Chondrocyte (in vitro differentiated cells): ENCODE data around the gene KDM4E. TPM values are rescaled to one million over a fixed set of nuclear protein-coding genes. Genes with fewer than 3 reads are reported as not detected.
A peak's percentile ranks its signal among the peaks of the same experiment; 100 is the strongest.
"Not testable (repeated sequence)": the region's sequence is repeated elsewhere in the genome, so short reads cannot be mapped to it uniquely, and the experiment has no call there.

Experiments used
- DNase-seq: peaks from one replicate; pipeline ENCODE4 v3.0.0; 2021; ENCODE audit warnings: mixed read lengths, low spot score
- H3K27ac Mint-ChIP-seq: one replicate; pipeline ENCODE4 v1.8.0; 2021; ENCODE audit warnings: mild to moderate bottlenecking, moderate library complexity, mixed read lengths; ENCODE audit not compliant: unreplicated experiment
- H3K27me3 Mint-ChIP-seq: 2 replicates; pipeline ENCODE4 v1.8.0; 2021; ENCODE audit warnings: low read depth, mixed read lengths
- H3K36me3 Mint-ChIP-seq: 2 replicates; pipeline ENCODE4 v1.8.0; 2021; ENCODE audit warnings: low read depth, mixed read lengths
- H3K4me1 Mint-ChIP-seq: 2 replicates; pipeline ENCODE4 v1.8.0; 2021; ENCODE audit warnings: low read depth, mild to moderate bottlenecking, mixed read lengths
- H3K4me3 Mint-ChIP-seq: one replicate; pipeline ENCODE4 v1.8.0; 2021; ENCODE audit warnings: mild to moderate bottlenecking, moderate library complexity, mixed read lengths; ENCODE audit not compliant: unreplicated experiment
- H3K9me3 Mint-ChIP-seq: 2 replicates; pipeline ENCODE4 v1.8.0; 2021; ENCODE audit warnings: low read depth, mixed read lengths
- total RNA-seq: library from RNA; stranded (reverse); gene quantifications from 3 replicates; pipeline ENCODE4 v1.2.1, GENCODE V29; 2021
- TF ChIP-seq, protein P1 (sequence below): fragments of 200-600 bp; sonication (generic); IDR thresholded peaks from 2 replicates; pipeline ENCODE4 v1.5.0; 2021; ENCODE audit warnings: antibody characterized with exemption, mild to moderate bottlenecking, moderate library complexity

The KDM4E gene
- total RNA-seq, 1 donor from 2014 or later, result not detected

DNA sequence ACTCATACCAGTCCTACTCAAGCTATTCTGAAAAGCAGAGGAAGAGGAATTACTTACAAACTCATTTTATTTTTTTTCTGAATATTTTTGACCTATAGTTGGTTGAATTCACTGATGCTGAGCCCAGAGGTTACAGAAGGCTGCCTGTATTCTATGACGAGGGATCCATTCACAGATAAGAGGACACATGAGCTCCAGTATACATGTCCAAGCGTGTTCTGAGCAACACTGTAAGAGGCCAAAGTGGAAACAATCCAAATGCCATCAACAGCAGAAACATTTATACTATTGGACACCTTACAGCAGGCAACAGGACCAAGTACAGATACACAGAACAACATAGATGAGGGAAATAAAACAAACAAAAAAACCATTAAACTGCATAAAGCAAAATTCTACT is 10.3 kb downstream of the KDM4E start:
- Mint-ChIP-seq H3K4me1 (no peaks in the 10 kb centered on the region), H3K27ac (no peak overlapping the region), H3K36me3 (no peaks in the 10 kb centered on the region), H3K27me3 (no peaks in the 10 kb centered on the region), H3K9me3 (peaks cover under 1% of the 10 kb centered on the region), H3K4me3 (no peak overlapping the region)
- TF ChIP-seq, protein P1, sequence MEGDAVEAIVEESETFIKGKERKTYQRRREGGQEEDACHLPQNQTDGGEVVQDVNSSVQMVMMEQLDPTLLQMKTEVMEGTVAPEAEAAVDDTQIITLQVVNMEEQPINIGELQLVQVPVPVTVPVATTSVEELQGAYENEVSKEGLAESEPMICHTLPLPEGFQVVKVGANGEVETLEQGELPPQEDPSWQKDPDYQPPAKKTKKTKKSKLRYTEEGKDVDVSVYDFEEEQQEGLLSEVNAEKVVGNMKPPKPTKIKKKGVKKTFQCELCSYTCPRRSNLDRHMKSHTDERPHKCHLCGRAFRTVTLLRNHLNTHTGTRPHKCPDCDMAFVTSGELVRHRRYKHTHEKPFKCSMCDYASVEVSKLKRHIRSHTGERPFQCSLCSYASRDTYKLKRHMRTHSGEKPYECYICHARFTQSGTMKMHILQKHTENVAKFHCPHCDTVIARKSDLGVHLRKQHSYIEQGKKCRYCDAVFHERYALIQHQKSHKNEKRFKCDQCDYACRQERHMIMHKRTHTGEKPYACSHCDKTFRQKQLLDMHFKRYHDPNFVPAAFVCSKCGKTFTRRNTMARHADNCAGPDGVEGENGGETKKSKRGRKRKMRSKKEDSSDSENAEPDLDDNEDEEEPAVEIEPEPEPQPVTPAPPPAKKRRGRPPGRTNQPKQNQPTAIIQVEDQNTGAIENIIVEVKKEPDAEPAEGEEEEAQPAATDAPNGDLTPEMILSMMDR, result no peak
- no peak for DNase-seq

GRCh38 chr11:95037356-95038035 is 12.4 kb downstream of the KDM4E start:
- DNase-seq, H3K4me3 Mint-ChIP-seq, H3K36me3 Mint-ChIP-seq, H3K9me3 Mint-ChIP-seq, H3K27me3 Mint-ChIP-seq, H3K4me1 Mint-ChIP-seq, H3K27ac Mint-ChIP-seq: not testable (repeated sequence)

DNA sequence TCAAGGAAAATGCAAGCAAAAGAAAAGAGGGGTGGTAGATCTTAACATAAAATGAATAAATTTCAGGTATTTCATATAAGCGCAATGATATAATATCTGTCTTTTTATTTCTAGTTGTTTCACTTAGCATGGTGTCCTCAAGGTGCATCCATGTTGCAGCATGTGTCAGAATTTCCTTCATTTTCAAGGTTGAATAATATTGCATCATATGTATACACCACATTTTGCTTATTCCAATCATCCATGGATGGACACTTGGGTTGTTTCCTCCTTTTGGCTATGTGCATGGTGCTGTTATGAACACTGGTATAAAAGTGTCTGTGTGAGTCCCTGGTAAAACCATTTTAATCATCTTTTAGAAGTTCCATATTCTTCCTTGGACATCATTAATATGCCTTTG is 17.2 kb downstream of the KDM4E start:
- H3K9me3 Mint-ChIP-seq, result no peaks in the 10 kb centered on the region
- H3K4me3 Mint-ChIP-seq, result no peak overlapping the region
- H3K36me3 Mint-ChIP-seq, result no peaks in the 10 kb centered on the region
- H3K27me3 Mint-ChIP-seq, result peaks cover 20% of the 10 kb centered on the region
- no peak for DNase-seq
- TF ChIP-seq, protein P1, result no peak
- no peaks in the 10 kb centered on the region for H3K4me1 Mint-ChIP-seq
- no peak overlapping the region for H3K27ac Mint-ChIP-seq

GRCh38 chr11:95042906-95043305 is 17.8 kb downstream of the KDM4E start:
- Mint-ChIP-seq H3K36me3 (no peaks in the 10 kb centered on the region), H3K4me3 (no peak overlapping the region), H3K27ac (no peak overlapping the region), H3K27me3 (peaks cover 20% of the 10 kb centered on the region), H3K9me3 (no peaks in the 10 kb centered on the region), H3K4me1 (no peaks in the 10 kb centered on the region)
- DNase-seq, result no peak
- TF ChIP-seq, protein P1, result no peak

- no peak for DNase-seq
- TF ChIP-seq, protein P1, result no peak
- Mint-ChIP-seq H3K4me3 (no peak overlapping the region), H3K27me3 (peaks cover 20% of the 10 kb centered on the region), H3K4me1 (no peaks in the 10 kb centered on the region), H3K9me3 (no peaks in the 10 kb centered on the region), H3K36me3 (no peaks in the 10 kb centered on the region), H3K27ac (no peak overlapping the region)
Observed at GRCh38 chr11:95044010-95044409, 19.0 kb downstream of the KDM4E start.

DNA sequence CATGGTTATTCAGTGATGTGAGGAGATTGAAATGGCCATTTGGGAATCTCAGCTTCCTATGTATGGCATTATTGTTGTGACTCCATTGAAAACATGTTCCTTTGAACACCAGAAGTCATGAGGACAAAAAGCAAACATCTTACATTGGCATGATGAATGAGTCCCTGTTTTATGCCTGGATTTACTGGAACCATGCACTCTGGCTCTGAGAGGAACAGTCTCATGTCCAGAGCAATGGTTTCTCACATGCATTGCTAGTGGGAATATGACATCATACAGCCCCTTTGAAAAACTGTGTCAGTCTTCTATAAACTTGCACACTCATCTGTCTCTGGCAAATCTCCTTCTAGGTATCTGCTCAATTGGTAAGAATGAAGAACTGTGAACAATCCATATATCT is 20.8 kb downstream of the KDM4E start:
- peaks cover 20% of the 10 kb centered on the region for H3K27me3 Mint-ChIP-seq

GRCh38 chr11:95049122-95049521 is 24.1 kb downstream of the KDM4E start, which contains the start of gene KDM4F:
KDM4F (plus strand) TSS chr11:95049422.
- Mint-ChIP-seq H3K27ac (peak within 1 kb of the TSS; percentile 69), H3K27me3 (peaks cover 15% of the 10 kb centered on the region)
- H3K4me1 Mint-ChIP-seq, DNase-seq, H3K9me3 Mint-ChIP-seq, H3K36me3 Mint-ChIP-seq, H3K4me3 Mint-ChIP-seq: not testable (repeated sequence)

More for the DNA sequence above, 20.8 kb downstream of the KDM4E start:
- H3K36me3 Mint-ChIP-seq, result no peaks in the 10 kb centered on the region
- no peaks in the 10 kb centered on the region for H3K4me1 Mint-ChIP-seq
- no peak overlapping the region for H3K27ac Mint-ChIP-seq
- TF ChIP-seq, protein P1, result no peak
- no peak overlapping the region for H3K4me3 Mint-ChIP-seq
- DNase-seq, result no peak
- no peaks in the 10 kb centered on the region for H3K9me3 Mint-ChIP-seq
